GM13977 (cell line): ENCODE results near the gene MACROH2A1.

Experiments used
- DNase-seq: peaks from one replicate; pipeline ENCODE4 v3.0.0; 2012; ENCODE audit warnings: low spot score
- CTCF ChIP-seq: IDR thresholded peaks from 2 replicates; pipeline ENCODE4 v1.5.1; 2012; ENCODE audit warnings: mild to moderate bottlenecking, control low read depth; ENCODE audit not compliant: insufficient read depth; ENCODE audit errors: extremely low read depth, missing control alignments
- in situ Hi-C: fragments of 300-500 bp; cut with MboI; formaldehyde crosslinking; loops from one replicate; pipeline ENCODE4 v1.12.0; 2022; ENCODE audit warnings: low sequenced_read_pairs, low pct_unique_long_range_greater_than_20kb, mixed read lengths, inconsistent platforms; ENCODE audit not compliant: unreplicated experiment

Gene MACROH2A1

GRCh38 chr5:135313946-135314345 lies 85.1 kb downstream of the MACROH2A1 start:
- no peak for TF ChIP-seq CTCF
- in situ Hi-C loops, result no loop called here
- DNase-seq, result no peak

- in situ Hi-C loops, result no loop called here
- DNase-seq, result no peak
- no peak for TF ChIP-seq CTCF
These were observed 85.6 kb downstream of the MACROH2A1 start for GRCh38 chr5:135313405-135313804.

GRCh38 chr5:135312255-135312935 lies 86.6 kb downstream of the MACROH2A1 start:
- TF ChIP-seq CTCF, result no peak
- in situ Hi-C loops, result no loop called here
- no peak for DNase-seq

- TF ChIP-seq CTCF, result no peak
- in situ Hi-C loops, result no loop called here
- no peak for DNase-seq
These were observed 88.6 kb downstream of the MACROH2A1 start for GRCh38 chr5:135310328-135310989.

DNA sequence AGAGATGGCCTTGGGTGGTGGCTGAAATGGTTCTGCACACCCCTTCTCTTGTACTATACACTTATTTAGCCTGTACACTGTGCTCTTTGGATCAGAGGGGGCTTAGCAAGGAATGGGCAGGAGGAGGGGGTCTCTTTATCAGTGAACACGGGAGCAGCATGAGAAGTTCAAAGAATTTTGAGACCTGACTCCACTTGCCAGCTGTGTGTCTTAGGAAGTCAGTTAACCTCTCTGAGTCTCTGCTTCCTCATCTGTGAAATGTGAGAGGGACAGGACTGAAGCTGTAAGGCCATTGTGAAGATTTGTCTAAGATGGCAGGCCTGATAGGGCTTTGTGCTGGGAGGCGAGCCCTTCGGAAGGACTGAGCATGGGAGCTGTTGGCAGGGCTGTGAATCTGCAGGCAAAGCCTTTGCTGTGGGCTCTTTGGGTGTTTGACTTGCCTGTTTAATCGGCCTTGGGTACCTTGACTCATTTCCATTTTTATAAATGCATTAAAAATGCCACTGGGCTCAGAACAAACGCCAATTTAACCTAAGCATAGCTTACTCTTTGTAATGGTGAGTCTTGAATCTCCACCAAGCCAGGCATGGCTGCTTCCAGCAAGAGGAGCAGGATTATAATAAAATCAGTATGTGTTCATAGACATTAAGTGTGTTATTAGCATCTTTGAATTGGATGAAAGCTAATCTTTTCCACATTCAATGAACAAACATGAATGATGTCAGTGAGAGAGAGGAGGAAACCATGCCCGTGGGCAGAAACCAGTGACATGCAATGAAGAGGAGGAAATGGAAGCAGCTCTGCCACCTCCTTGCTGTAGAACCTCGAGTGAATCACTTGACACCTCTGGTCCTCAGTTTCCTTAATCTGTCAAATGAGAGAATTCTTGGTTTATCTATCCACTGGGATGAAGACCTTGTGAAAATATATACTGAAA lies 89.4 kb downstream of the MACROH2A1 start:
- in situ Hi-C loops, result no loop called here
- DNase-seq, result no peak
- TF ChIP-seq CTCF, result no peak

- DNase-seq, result no peak
- in situ Hi-C loops, result no loop called here
- no peak for TF ChIP-seq CTCF
These were observed 90.3 kb downstream of the MACROH2A1 start for GRCh38 chr5:135308752-135309151.
